Endothelial cell of umbilical vein (primary cell): ENCODE measurements around the gene GNG8.

ENCODE experiments used
- CTCF ChIP-seq, 2 donors: IDR thresholded peaks; 1 replicate in 1 of 2; 2 replicates in 1 of 2; pipeline ENCODE4 v1.5.1; 2011; ENCODE audit warnings: low read length in 2 of 2, mild to moderate bottlenecking in 2 of 2, moderate library complexity in 2 of 2, control low read depth in 1 of 2, inconsistent platforms in 1 of 2, low read depth in 1 of 2; ENCODE audit not compliant: insufficient read depth in 1 of 2; ENCODE audit errors: extremely low read depth in 1 of 2
- EZH2 ChIP-seq: IDR thresholded peaks from 2 replicates; pipeline ENCODE4 v1.6.1; 2012; ENCODE audit warnings: borderline replicate concordance, low read depth, mild to moderate bottlenecking, moderate library complexity, low read length, inconsistent platforms; ENCODE audit not compliant: severe bottlenecking
- JUN ChIP-seq: IDR thresholded peaks from 2 replicates; pipeline ENCODE4 v1.6.1; 2011; ENCODE audit warnings: borderline replicate concordance, low read depth; ENCODE audit not compliant: insufficient read length, insufficient read depth
- MAX ChIP-seq: IDR thresholded peaks from 2 replicates; pipeline ENCODE4 v1.6.1; 2011; ENCODE audit not compliant: insufficient read depth, insufficient read length
- MYC ChIP-seq: IDR thresholded peaks from one replicate; pipeline ENCODE4 v1.6.1; 2011; ENCODE audit warnings: mild to moderate bottlenecking, low read depth, low read length
- POLR2A ChIP-seq: IDR thresholded peaks from 2 replicates; pipeline ENCODE4 v1.6.1; 2012; ENCODE audit warnings: low read depth, mild to moderate bottlenecking, control low read depth, low read length
- POLR2AphosphoS5 ChIP-seq: IDR thresholded peaks from 2 replicates; pipeline ENCODE4 v1.6.1; 2012; ENCODE audit warnings: low read depth, mild to moderate bottlenecking, control low read depth, low read length, moderate library complexity; ENCODE audit not compliant: insufficient read depth

GRCh38 chr19:46674416-46675178 is 38.6 kb upstream of the GNG8 start:
- TF ChIP-seq CTCF (IDR thresholded peaks at IDR 0.05; ENCODE audit: extremely low read depth in 1 of 2, insufficient read depth in 1 of 2, low read depth in 1 of 2, low read length in 2 of 2) = no peak
- no peak for TF ChIP-seq POLR2AphosphoS5
- TF ChIP-seq POLR2A = no peak
- TF ChIP-seq MYC = no peak
- no peak for TF ChIP-seq JUN
- TF ChIP-seq EZH2 = no peak
- no peak for TF ChIP-seq MAX
